Stimulated activated CD8-positive, alpha-beta memory T cell treated with anti-CD3 and anti-CD28 coated beads, Interleukin-7, amount 100 ng/mL, for 1 hour (primary cell): ENCODE measurements around the gene EFCAB9.

Source experiments
- DNase-seq, 2 donors: peaks; one replicate each; pipeline ENCODE4 v3.0.0-alpha.2; 2020; ENCODE audit warnings: low read depth in 2 of 2

Gene EFCAB9

GRCh38 chr5:172166030-172166826 lies 27.7 kb upstream of the EFCAB9 start:
- no peak for DNase-seq

DNA sequence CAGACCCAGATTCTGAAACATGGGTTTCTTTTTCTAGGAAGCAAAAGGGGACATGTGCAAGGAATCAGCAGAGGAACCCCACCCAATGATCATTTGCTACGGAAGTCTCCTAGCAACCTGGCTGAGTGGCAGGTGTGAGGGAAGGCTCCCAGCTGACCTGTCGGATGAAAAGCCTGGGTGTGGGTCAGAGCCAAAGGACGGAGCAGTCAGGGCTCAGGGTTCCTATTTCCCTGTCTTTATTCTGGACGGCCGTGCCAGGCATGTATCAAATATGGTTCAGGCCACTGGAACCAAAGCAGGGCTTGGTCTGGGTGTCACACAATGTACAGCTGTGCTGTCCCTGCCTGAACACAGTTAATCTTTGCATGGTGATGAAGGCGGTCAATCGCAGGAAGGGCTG lies 26.1 kb upstream of the EFCAB9 start:
- no peak for DNase-seq

GRCh38 chr5:172168311-172168710 lies 25.7 kb upstream of the EFCAB9 start:
- no peak for DNase-seq

GRCh38 chr5:172169216-172169615 lies 24.8 kb upstream of the EFCAB9 start:
- no peak for DNase-seq

DNA sequence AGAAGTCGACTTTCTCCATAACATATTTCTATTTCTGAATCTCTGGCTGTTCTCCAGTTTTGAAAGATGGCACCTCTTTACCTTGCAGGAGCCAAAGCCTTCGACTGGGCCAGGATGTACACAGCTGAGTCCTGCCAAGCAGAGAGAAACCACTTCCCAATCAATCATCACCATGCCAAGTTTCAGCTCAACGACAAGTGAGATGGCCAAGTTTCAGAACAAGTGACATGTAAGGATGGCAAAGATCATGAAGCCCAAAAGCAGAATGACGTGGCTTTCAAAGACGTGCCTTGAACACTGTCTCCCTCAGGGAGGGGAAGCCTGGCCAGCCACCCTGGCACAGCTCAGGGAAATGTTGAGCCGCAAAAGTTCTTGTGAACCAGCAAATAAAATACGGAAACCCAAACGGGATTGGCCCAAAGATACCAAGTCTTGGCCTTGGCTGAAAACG lies 23.7 kb upstream of the EFCAB9 start:
- no peak for DNase-seq

DNA sequence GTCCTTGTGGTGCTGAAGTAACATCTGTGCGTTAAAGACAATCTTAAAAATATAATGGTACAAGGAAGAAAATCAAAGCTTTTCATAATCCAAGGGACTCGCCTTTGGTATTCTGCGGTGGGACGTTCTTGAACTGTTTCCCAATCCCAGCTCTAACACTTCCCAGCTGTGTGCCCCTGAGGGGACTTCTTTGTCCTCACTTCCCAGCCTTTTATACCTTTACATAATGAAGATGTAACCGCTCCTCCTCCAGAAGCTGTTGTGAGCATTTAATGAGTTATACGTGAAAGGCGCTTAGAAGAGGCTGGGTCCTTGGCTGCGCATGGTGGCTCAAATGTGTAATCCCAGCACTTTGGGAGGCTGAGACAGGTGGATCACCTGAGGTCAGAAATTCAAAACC lies 22.9 kb upstream of the EFCAB9 start:
- no peak for DNase-seq

GRCh38 chr5:172172912-172173563 lies 20.9 kb upstream of the EFCAB9 start:
- DNase-seq: no peak

GRCh38 chr5:172173564-172174153 lies 20.3 kb upstream of the EFCAB9 start:
- DNase-seq: peak in 1 of 2 donors; percentile 41

- DNase-seq: peak; percentile 71 to 80
Observed at GRCh38 chr5:172175263-172175719, 18.7 kb upstream of the EFCAB9 start.

- no peak for DNase-seq
Observed at GRCh38 chr5:172177176-172177575, 16.8 kb upstream of the EFCAB9 start.

DNA sequence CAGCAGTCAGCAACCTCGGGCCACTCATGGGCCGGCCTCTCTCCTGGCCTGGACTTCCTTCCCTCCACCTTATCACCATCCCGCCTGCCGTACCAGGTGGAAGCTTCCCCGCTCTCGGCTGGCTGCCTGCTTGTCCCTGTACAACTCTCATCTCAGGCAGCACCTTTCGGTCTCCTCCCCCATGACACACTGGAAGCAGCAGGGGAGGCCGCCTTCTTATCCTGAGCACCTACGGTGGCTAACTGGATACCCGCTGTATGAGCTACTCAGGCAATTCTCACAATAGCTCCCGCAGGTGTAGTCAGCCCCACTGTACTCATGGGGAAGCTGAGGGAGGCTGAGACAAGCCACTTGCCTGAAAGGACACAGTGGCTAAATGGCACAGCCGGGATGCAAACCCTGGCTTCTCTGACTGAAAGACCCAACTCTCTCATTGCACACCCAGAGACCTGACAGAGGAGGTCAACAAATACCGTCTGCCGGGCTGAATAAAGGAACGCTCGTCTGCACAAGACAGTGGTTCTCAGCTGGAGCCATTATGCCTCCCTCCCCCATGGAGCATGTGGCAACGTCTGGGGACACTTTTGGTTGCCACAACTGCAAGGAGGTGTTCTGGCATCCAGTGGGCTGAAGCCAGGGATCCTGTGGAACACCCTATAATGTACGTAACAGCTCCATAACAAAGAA lies 15.5 kb upstream of the EFCAB9 start:
- no peak for DNase-seq

DNA sequence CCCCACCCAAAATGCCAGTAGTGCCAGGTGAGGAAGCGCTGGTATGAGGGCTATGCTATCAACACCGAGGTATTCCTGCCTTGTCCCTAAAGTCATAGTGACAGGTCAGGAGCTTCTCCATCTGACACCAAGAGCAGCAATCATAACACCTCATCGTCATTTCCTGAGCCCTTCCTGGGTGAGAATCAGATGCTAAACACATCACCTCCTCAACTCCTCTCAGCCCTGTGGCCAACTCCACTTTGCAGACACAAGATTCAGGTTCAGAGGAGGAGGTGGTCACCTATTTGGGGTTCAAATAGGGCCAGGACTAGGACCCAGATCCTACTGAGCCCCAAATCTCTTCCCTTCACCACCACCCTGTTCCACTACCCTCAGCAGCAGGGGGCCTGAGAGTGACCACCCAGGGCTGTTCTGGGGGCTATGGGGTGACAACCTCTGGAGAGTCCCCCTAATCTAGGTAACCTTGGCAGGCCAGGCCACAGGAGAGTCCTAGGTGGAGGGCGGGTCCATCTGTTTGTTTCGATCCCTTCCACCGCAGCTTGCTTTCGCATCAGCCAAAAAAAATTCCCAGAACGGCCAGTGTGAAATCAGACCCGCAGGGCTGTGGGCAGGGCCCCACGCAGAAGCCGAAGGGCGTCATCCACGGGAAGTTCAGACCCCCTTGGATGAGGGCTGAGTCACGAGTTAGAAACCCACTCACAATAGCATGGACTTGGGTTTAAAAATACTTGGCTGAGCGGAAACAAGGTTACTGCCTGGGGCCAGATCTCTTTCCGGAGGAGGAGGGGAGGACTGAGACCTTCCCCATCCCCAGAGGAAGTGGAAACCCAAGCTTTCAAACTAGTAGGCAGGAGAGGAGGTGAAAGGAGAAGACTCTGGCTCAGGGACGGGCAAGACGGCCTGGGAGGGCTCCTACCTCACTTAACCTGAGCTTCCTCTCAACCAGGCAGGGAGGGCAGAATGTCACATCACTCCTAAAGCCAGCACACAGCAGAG lies 14.7 kb upstream of the EFCAB9 start:
- no peak for DNase-seq

DNA sequence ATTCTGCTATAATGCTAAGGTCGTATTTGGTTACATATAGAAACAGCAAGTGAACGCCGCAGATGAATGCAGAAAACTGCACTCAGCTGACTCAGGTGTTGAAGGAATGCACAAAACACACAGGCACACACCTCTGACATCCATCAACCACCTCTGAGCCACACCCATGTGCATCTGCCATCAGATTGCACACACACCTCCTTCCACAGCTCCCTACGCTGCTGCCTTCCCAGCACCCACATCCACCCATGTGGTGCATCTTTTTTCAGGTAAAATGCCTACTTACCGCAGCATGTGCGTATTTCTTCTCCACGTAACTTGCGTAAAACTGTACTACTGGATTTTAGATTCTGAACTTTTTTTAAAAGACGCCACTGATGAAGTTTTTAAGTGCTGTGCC lies 13.0 kb upstream of the EFCAB9 start:
- DNase-seq: no peak

DNA sequence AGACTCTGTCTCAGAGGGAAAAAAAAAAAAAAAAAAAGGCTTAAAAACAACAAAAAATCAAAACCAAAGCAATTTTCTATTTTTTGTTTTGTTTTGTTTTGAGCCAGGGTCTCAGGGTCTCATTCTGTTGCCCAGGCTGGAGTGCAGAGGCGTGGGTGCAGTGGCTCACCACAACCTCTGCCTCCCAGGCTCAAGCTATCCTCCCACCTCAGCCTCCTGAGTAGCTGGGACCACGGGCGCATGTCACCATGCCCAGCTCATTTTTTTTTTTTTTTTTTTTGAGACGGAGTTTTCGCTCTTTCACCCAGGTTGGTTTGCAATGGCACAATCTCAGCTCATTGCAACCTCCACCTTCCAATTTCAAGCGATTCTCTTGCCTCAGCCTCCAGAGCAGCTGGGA lies 11.7 kb upstream of the EFCAB9 start:
- DNase-seq: no peak

DNA sequence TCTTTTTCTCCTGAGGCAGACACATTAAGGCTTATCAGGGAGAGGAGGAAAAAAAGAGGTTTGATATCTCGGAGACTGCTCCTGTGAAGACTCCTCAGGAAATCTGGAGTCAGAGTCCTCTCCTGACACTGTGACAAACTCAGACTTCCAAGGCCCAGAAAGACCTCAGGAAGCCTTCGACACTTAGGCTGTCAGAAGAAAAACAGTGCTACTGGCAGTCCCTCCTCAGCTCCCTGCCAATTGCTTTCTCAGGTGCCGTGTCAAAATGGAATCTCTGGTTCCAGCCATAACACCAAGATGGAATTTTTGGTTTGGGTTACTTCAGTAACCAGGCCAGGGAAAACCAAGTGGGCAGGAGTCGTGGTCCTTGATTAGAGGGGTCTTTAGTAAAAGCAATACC lies 10.1 kb upstream of the EFCAB9 start:
- no peak for DNase-seq

GRCh38 chr5:172185096-172185461 lies 8.9 kb upstream of the EFCAB9 start:
- no peak for DNase-seq

DNA sequence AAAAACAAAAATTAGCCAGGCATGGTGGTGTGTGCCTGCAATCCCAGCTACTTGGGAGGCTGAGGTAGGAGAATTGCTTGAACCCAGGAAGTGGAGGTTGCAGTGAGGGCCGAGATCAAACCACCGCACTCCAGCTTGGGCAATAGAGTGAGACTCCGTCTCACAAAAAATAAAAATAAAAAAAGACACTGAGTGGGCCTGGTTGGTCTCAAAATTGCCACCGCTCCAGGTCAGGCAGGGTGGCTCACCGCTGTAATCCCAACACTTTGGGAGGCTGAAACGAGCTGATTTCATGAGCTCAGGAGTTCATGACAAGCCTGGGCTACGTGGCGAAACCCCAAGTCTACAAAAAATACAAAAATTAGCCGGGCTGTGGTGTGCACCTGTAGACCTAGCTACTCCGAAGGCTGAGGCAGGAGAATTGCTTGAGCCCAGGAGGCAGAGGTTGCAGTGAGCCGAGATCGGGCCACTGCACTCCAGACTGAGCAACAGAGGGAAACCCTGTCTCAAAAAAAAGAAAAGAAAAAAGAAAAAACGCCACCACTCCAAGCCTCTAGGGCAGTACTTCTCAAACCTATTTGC lies 7.8 kb upstream of the EFCAB9 start:
- DNase-seq: no peak

DNA sequence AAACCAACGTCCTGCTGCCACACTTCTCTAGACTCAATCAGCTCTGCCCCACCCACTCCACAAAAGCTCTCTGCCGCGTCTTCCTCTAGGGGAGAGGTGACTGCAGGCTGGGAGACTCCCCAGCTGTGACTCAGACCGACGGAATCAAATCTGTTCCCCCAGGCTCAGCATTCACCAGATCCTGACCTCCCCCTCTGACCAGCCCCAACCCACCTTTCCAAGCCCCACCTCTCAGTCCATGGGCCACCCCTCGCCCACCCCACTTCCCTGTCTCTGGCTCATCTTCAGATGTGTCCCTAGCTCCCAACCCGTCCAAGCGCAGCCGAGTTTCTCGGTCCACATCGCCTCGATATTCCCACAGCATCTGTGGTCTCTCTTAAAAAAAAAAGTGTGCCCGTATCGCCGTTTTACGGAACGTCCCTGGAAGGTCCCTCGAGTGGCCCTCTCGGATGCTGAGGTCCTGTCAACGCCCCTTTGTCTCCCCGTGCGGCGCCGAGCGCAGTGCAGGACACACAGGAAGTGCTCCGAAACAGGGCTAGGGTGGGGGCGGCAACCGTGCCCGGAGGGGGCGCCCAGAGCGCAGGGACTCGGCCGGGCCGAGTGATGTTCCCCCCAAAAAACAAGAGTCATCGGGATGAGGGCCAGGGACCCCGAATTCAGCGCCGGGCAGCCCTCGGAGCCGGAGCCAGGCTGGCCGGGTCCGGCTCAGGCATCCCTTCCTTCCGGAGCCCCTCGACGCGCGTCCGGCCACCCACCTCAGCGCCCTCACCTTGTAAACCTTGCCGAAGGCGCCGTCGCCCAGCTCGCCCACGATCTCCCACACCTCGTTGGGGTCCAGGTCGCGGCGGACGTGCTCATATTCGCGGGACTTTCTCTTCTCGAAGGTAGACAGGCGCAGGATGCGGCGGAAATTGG lies 6.6 kb upstream of the EFCAB9 start:
- DNase-seq: peak in 1 of 2 donors; percentile 51

DNA sequence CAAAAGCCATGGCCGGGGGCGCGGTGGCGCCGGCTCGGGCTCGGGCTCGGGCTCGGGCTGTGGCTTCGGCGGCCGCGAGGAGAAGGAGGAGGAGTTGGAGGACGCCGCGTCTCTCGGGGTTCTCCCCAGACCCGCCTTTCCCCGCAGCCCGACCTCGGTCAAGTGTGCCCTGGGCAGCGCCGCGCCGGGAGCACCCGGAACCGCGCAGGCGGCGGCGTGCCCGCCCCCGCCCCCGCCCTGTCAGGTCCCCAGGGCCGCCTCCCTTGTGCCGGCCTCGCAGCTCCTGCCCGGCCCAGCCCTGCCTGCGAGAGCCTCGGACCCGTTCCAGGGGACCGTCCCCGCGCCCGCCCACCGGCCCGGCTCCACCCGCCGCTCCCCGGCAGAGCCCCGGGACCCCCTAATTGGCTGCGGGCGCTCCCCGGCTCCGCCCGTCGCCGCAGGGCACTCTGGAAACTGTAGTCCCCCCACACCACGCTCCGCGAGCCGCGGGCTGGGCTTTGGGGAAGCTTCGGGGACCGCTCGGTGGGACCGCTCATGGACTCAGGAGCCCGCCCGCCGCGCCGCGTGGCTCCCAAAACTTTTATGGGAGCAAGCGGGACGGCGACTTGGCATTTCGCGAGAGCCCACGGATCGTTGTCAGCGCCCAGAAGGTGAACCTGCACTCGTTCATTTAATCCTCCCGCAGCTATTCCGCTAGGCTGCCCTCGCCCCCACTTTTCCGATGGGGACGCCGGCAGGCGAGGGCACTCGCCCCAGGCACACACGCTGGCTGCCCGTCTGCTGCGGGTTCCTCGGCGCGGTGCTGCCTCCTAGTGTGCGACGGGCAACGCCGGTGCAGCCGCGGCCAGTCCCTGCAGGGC lies 5.7 kb upstream of the EFCAB9 start, which contains the start of gene STK10:
Gene STK10 (minus strand): TSS at position 192 of the 860 bp plus-strand sequence. CDS start 182 bp downstream, at position 10.
- peak; percentile 72 to 78 for DNase-seq
